Head of caudate nucleus (tissue), 42 donors: ENCODE measurements around the gene HPS1.

ENCODE experiments used
- DNase-seq, 42 donors: peaks; one replicate each; pipeline versions ENCODE4 v3.0.0 to v3.0.0-alpha.2; 2020 to 2021; ENCODE audit warnings: mixed read lengths in 7 of 42
- intact Hi-C: fragments of 100-400 bp; cut with DNase I; formaldehyde crosslinking; loops from one replicate; pipeline ENCODE4 v1.15.0; 2022

Gene HPS1

DNA sequence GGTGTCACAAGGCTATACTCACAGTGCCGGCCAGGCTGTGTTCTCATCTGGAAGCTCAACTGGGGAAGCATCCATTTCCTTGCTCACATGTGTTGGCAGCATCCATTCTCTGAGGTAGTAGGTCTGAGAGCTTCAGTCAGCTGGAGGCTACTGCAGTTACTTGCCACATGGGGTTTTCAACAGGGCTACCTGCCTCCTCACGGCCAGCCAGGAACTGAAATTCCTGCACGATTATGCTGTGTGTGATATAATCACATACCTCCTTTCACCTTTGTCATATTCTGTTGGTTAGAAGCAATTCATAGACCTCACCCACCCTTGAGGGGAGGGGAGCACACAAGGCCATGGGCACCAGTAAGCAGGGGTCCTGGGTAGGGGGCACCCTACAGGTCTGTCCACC lies 69.2 kb downstream of the HPS1 start:
- intact Hi-C loops: no loop called here
- no peak for DNase-seq

DNA sequence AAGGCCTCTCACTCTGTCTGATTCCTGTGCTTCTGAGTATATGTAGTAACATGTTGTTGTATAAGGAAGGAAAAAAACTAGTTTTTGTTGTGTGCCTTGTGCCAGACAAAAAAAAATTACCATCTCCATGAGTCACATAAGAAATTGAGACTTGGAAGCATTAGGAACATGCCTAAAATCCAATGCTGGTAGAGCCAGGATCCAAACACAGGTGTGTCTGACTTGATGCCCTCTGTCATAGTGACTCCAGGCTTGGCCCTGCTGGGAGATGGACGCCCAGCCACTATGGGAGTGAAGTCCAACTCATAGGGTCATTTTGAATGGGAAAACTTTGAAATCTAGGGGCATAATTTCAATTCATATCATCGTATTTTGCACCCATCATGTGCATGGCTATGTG lies 69.7 kb downstream of the HPS1 start:
- no peak for DNase-seq
- intact Hi-C loops: no loop called here

- intact Hi-C loops: no loop called here
- no peak for DNase-seq
These were observed 70.2 kb downstream of the HPS1 start for GRCh38 chr10:98376485-98376884.

DNA sequence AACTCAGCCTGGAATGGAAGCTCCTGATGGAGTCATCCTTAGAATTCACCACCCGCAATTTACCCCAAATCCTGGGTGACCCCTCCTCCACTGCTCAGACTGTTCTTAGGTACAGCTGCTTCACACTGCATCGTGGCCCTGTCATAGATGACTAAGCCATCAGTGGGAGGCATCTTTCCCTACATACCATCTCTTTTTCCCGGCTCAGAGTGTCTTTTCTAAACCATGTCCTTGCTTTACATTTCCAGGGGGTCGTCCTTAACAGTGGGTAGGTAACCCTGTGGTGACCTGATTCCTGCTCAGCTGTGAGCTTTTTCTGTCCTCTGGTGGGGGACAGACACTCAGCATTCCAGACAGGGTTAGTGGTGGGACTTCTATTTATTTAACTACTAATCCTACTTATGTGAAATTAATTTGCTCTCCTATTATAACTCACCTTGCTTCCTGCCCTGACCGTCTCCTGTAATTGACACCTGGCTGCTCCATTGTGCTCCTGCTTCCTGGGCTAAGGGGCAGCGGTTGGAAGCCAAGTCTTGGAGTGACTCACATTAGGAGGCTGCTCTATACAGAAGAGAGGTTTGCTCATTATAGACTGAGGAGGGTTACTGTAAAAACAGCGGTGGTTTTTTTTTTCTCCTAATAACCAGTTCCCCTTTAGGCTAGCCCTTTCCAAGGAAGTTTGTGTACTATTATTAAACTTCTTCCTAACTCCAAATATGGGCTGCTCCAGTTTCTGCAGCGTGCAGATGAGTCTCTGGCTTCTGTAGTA lies 72.3 kb downstream of the HPS1 start:
- intact Hi-C loops: no loop called here
- peak in 23 of 42 donors; percentile 7 to 78 (median 42) for DNase-seq

DNA sequence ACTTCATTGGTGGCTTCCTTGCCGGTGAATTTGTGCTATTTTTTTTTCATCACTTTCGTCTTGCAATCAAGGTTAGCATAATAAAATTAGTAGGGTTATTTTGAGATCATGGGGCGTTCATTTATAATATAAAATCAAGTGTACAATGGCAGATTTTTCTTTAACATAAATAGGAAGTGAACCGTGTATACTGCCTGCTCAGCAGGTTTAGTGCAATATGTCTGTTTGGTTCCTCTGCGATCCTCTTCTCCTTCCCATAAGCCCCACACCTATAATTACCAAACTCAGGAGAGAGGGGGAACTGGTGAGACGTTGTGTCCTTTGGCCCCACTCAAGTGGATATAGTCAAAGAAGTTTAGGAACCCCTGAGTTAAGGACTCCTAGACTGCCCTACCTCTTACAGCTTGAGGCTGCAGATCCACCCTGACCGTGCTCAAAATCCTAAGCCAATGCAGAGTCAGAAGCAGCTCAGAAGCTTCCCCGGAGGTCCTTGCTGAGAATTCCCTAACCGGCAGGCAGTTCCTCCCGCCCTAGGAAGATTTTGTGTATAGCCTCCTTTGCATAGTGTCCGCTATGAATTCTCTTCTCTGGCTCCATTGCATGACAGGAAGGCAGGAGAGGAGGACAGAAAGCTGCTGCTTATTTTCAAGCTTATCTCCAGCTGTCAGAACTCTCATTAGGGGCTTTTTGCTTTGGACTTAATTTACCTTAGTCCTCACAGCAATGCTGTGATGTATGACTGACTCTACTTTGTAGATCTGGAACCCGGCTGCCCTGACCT lies 73.3 kb downstream of the HPS1 start:
- no peak for DNase-seq
- intact Hi-C loops: no loop called here

DNA sequence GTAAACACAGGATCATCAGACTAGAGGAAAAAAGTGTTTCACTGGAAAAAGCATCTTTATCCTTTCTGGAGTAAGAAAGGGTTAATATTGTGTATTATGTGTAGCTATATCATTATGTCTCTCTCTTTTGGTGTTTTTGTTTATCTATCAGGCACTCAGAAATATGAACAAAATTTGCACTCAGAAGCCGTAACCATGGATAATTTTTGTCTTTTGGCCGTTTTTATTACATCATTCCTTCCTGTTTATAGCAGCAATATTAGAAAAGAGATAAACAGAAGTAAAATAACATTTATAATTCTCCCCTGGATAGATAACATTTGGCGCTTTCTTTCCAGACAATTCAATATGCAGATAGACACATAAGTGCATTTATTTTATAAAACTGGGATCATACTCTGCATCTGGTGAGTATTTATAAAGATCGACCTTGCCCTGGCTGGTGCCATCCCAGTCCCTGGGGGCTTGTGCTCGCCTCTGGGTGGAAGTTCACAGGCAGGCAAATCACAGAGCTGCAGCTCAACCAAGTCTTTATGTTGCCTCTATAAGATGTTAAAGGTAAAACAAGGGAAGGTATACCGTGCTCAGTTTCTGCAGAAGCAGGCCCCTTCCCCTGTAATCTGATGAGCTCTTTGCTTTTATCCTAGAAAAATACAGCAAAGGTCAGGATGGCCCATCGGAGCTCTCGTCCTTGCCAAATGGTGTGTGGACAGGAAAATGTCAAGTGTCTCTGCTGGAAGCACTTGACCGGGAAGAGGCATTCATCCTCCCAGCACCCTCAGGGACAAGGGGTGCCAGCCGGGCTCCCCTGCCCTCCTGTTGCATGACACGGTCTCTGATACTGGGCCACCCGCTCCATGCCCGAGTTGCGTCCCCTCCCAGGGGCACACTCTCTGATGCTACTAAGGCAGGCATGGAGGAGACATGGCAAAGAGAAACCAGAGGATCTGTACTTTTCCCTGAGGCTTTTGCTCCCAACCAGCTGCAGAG lies 75.6 kb downstream of the HPS1 start:
- DNase-seq: no peak
- intact Hi-C loops: no loop called here

DNA sequence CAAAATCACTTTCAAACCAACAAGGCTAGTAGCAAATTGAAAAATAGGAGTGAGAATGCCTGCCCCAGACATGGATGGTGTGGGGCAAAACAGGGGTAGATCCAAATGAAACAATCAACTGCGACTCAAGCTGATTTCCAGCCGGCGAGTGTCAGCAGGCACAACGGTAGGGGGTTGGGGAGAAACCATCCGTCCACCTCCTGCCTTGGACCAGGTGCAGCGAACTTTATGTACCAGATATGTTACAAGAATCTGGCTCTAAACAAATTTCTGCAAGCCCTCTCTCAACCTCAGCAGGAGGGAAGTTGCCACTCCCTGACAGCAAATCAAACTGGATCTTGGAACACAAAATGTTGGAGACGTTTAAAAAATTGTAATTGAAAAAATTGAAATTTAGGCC lies 76.9 kb downstream of the HPS1 start:
- intact Hi-C loops: no loop called here
- no peak for DNase-seq

DNA sequence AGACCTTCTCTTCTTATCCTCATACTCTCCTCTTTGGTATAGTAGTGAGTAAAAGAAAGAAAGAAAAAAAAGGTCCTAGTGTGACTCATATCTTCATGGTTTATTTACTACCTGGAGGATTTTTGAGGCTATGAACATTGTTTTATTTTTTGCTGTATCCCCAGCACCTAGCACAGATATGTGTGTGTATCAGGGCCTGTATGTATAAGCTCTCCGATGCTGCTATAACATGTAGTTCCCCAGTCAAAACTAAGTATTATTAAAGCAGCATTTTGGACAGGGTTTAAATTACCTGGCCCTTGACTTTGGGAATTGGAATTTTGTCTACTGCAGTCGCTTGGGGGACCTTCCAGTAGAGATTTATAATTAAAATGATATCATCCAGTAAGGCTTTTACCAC lies 78.1 kb downstream of the HPS1 start:
- intact Hi-C loops: no loop called here

GRCh38 chr10:98367604-98368451 lies 78.9 kb downstream of the HPS1 start:
- peak in 41 of 42 donors; percentile 15 to 78 (median 46) for DNase-seq
- intact Hi-C loops: no loop called here

More for the DNA sequence above, 78.1 kb downstream of the HPS1 start:
- DNase-seq: no peak
